IMR-90 (cell line): ENCODE data around the gene KCTD8.

ENCODE experiments used
- CEBPB ChIP-seq: IDR thresholded peaks from 2 replicates; pipeline ENCODE4 v1.6.1; 2012; ENCODE audit warnings: low read depth, low read length, improper control_type of control experiment
- TF ChIP-seq, protein P1 (sequence below): conservative IDR thresholded peaks from 2 replicates; pipeline ENCODE4 v1.5.1; 2012; ENCODE audit warnings: mild to moderate bottlenecking, low read depth, low read length, improper control_type of control experiment
- TF ChIP-seq, protein P2 (sequence below): fragments of 150-350 bp; IDR thresholded peaks from 2 replicates; pipeline ENCODE4 v1.6.1; 2016; ENCODE audit warnings: low read depth, mild to moderate bottlenecking, low read length, moderate library complexity, borderline replicate concordance

DNA sequence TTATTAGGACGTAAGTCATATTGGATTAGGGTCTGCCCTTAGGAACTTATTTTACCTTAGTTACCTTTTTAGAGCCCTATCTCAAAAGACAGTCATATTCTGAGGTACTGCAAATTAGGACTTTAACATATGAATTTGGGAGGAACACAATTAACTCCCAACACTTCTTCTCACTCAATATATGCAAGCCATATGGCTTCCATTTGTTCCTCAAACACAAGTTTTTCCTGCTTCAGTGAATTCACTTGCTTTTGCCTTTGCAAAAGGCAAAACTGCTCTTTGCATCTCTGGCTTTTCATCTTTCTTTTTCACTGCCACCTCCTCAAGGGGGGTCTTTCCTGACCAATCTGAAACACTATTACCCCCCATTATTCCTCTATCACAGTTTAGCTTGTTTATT lies 220.3 kb downstream of the KCTD8 start:
- TF ChIP-seq CEBPB, result no peak
- TF ChIP-seq, protein P1, sequence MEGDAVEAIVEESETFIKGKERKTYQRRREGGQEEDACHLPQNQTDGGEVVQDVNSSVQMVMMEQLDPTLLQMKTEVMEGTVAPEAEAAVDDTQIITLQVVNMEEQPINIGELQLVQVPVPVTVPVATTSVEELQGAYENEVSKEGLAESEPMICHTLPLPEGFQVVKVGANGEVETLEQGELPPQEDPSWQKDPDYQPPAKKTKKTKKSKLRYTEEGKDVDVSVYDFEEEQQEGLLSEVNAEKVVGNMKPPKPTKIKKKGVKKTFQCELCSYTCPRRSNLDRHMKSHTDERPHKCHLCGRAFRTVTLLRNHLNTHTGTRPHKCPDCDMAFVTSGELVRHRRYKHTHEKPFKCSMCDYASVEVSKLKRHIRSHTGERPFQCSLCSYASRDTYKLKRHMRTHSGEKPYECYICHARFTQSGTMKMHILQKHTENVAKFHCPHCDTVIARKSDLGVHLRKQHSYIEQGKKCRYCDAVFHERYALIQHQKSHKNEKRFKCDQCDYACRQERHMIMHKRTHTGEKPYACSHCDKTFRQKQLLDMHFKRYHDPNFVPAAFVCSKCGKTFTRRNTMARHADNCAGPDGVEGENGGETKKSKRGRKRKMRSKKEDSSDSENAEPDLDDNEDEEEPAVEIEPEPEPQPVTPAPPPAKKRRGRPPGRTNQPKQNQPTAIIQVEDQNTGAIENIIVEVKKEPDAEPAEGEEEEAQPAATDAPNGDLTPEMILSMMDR, result no peak
- TF ChIP-seq, protein P2, sequence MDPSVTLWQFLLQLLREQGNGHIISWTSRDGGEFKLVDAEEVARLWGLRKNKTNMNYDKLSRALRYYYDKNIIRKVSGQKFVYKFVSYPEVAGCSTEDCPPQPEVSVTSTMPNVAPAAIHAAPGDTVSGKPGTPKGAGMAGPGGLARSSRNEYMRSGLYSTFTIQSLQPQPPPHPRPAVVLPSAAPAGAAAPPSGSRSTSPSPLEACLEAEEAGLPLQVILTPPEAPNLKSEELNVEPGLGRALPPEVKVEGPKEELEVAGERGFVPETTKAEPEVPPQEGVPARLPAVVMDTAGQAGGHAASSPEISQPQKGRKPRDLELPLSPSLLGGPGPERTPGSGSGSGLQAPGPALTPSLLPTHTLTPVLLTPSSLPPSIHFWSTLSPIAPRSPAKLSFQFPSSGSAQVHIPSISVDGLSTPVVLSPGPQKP, result no peak
